Gastrocnemius medialis (tissue), 4 donors: ENCODE data around the gene GPALPP1. TPM values are rescaled to one million over a fixed set of nuclear protein-coding genes. Genes with fewer than 3 reads are reported as not detected.

Experiments
- ATAC-seq, 2 donors: fragments of 150-250 bp; one replicate each; pipeline ENCODE4 v1.9.1; 2016
- DNase-seq, 2 donors: peaks; one replicate each; pipeline ENCODE4 v3.0.0-alpha.2; 2019
- H3K27ac ChIP-seq, 4 donors: fragments of 200-600 bp; sonication (generic); 1 replicate in 1 of 4; 2 replicates in 3 of 4; pipeline ENCODE4 v1.5.1; 2016 to 2018; ENCODE audit warnings: mild to moderate bottlenecking in 2 of 4, moderate library complexity in 1 of 4
- H3K27me3 ChIP-seq, 3 donors: fragments of 200-600 bp; sonication (generic) in 2 of 3; 1 replicate in 1 of 3; 2 replicates in 2 of 3; pipeline versions ENCODE4 v1.5.1 to v1.6.0; 2016 to 2019; ENCODE audit warnings: mild to moderate bottlenecking in 1 of 3, moderate library complexity in 1 of 3
- H3K36me3 ChIP-seq, 2 donors: fragments of 200-600 bp; sonication (generic) in 1 of 2; one replicate each; pipeline ENCODE4 v1.5.1; 2017 to 2018
- H3K4me1 ChIP-seq, 2 donors: fragments of 200-600 bp; sonication (generic) in 1 of 2; one replicate each; pipeline ENCODE4 v1.5.1; 2016 to 2017; ENCODE audit warnings: mild to moderate bottlenecking in 2 of 2
- H3K4me3 ChIP-seq, 4 donors: fragments of 200-600 bp; sonication (generic) in 3 of 4; 1 replicate in 1 of 4; 2 replicates in 3 of 4; pipeline ENCODE4 v1.5.1; 2016 to 2019; ENCODE audit warnings: mild to moderate bottlenecking in 2 of 4
- H3K9me3 ChIP-seq, 3 donors: fragments of 200-600 bp; sonication (generic) in 2 of 3; 1 replicate in 1 of 3; 2 replicates in 2 of 3; pipeline ENCODE4 v1.5.1; 2016 to 2019
- POLR2A ChIP-seq, 2 donors: fragments of 450-650 bp; IDR thresholded peaks; one replicate each; pipeline ENCODE4 v1.6.1; 2017; ENCODE audit warnings: antibody characterized with exemption in 2 of 2, mild to moderate bottlenecking in 2 of 2, moderate library complexity in 2 of 2
- in situ Hi-C, 4 donors: fragments of 200-750 bp; cut with MboI; loops; one replicate each; pipeline versions ENCODE4 v1.15.0 to v1.8.0; 2017; ENCODE audit warnings: low sequenced_read_pairs in 4 of 4
- intact Hi-C: fragments of 100-400 bp; cut with DNase I; formaldehyde crosslinking; loops from one replicate; pipeline ENCODE4 v1.15.1; 2023; ENCODE audit warnings: low total_unique reads
- total RNA-seq, 4 donors: library from RNA; depleted of rRNA; stranded (reverse); fragments of >200 nt; gene quantifications; one replicate each; pipeline versions ENCODE4 v1.1.0 to v1.2.3, GENCODE V29; 2016
- TF ChIP-seq, protein P1 (sequence below), 5 experiments: fragments of 450-650 bp in 3 of 5; fragments of 200-600 bp in 2 of 5; sonication (generic) in 2 of 5; IDR thresholded peaks in 4 of 5; conservative IDR thresholded peaks in 1 of 5; 1 replicate in 4 of 5; 2 replicates in 1 of 5; pipeline ENCODE4 v1.5.1; 2016 to 2019; ENCODE audit warnings: antibody characterized with exemption in 5 of 5, mild to moderate bottlenecking in 3 of 5, moderate library complexity in 3 of 5

The GPALPP1 gene
- total RNA-seq, 4 donors from 2014 or later, result 6.4 to 16.2 (median 9.6) TPM

GRCh38 chr13:44955406-44955805 is 33.9 kb upstream of the GPALPP1 start:
- intact Hi-C loops, result no loop called here
- H3K9me3 ChIP-seq, result no peaks in the 10 kb centered on the region
- no peak overlapping the region for H3K4me3 ChIP-seq
- H3K27ac ChIP-seq, result no peak overlapping the region
- no peak for DNase-seq
- TF ChIP-seq POLR2A (IDR thresholded peaks at IDR 0.05), result no peak
- TF ChIP-seq, protein P1, sequence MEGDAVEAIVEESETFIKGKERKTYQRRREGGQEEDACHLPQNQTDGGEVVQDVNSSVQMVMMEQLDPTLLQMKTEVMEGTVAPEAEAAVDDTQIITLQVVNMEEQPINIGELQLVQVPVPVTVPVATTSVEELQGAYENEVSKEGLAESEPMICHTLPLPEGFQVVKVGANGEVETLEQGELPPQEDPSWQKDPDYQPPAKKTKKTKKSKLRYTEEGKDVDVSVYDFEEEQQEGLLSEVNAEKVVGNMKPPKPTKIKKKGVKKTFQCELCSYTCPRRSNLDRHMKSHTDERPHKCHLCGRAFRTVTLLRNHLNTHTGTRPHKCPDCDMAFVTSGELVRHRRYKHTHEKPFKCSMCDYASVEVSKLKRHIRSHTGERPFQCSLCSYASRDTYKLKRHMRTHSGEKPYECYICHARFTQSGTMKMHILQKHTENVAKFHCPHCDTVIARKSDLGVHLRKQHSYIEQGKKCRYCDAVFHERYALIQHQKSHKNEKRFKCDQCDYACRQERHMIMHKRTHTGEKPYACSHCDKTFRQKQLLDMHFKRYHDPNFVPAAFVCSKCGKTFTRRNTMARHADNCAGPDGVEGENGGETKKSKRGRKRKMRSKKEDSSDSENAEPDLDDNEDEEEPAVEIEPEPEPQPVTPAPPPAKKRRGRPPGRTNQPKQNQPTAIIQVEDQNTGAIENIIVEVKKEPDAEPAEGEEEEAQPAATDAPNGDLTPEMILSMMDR (IDR thresholded peaks at IDR 0.05 in 4 of 5, conservative IDR thresholded peaks at IDR 0.05 in 1 of 5), result no peak
- H3K36me3 ChIP-seq, result peaks cover 0 to 8% of the 10 kb centered on the region in 2 donors
- ATAC-seq, result no peak
- peaks cover 21 to 22% of the 10 kb centered on the region in 2 donors for H3K4me1 ChIP-seq
- in situ Hi-C loops, result loop anchor here in 3 of 4 donors (25.0 kb wide), 2 partner anchors 368 to 468 kb away; partner anchors contain the start of gene TSC22D1 (in 2 of the 3)
- H3K27me3 ChIP-seq, result no peaks in the 10 kb centered on the region

- no peak for DNase-seq
- Histone ChIP-seq H3K4me3 (no peak overlapping the region), H3K9me3 (peaks cover 0 to 10% (median 0%) of the 10 kb centered on the region in 3 donors), H3K27me3 (no peaks in the 10 kb centered on the region), H3K4me1 (peaks cover 0 to under 1% of the 10 kb centered on the region in 2 donors), H3K27ac (no peak overlapping the region), H3K36me3 (peaks cover 0 to 50% of the 10 kb centered on the region in 2 donors)
- TF ChIP-seq, protein P1 (IDR thresholded peaks at IDR 0.05 in 4 of 5, conservative IDR thresholded peaks at IDR 0.05 in 1 of 5), result no peak
- TF ChIP-seq POLR2A (IDR thresholded peaks at IDR 0.05), result no peak
- in situ Hi-C loops (loop anchor here in 3 of 4 donors (25.0 kb wide), 2 partner anchors 375 to 475 kb away; partner anchors contain the start of gene TSC22D1 (in 2 of the 3)), intact Hi-C loops (no loop called here)
- ATAC-seq, result no peak
Measured at GRCh38 chr13:44961997-44962396, 27.3 kb upstream of the GPALPP1 start.

- in situ Hi-C loops, result loop anchor here in 3 of 4 donors (5.0 to 25.0 kb wide), 3 partner anchors 381 to 486 kb away; partner anchors contain the start of gene TSC22D1 (in 2 of the 3)
- TF ChIP-seq, protein P1 (IDR thresholded peaks at IDR 0.05 in 4 of 5, conservative IDR thresholded peaks at IDR 0.05 in 1 of 5), result peak in 4 of 5 experiments; percentile 11 to 37 (median 20)
- TF ChIP-seq POLR2A (IDR thresholded peaks at IDR 0.05), result no peak
- peak overlapping the region; percentile 60 to 81 (median 79) for H3K27ac ChIP-seq
Measured at GRCh38 chr13:44967704-44968433, 21.5 kb upstream of the GPALPP1 start.

GRCh38 chr13:44968434-44968815 is 20.9 kb upstream of the GPALPP1 start:
- in situ Hi-C loops, result loop anchor here in 3 of 4 donors (5.0 to 25.0 kb wide), 3 partner anchors 381 to 486 kb away; partner anchors contain the start of gene TSC22D1 (in 2 of the 3)
- TF ChIP-seq, protein P1 (IDR thresholded peaks at IDR 0.05 in 4 of 5, conservative IDR thresholded peaks at IDR 0.05 in 1 of 5), result no peak
- TF ChIP-seq POLR2A (IDR thresholded peaks at IDR 0.05), result no peak
- no peak for ATAC-seq

More at GRCh38 chr13:44967704-44968433, 21.5 kb upstream of the GPALPP1 start:
- DNase-seq (no peak), ATAC-seq (peak; percentile 53 to 66)
- Histone ChIP-seq H3K36me3 (peaks cover 0 to 25% of the 10 kb centered on the region in 2 donors), H3K4me1 (peaks cover 31 to 40% of the 10 kb centered on the region in 2 donors), H3K4me3 (no peak overlapping the region), H3K9me3 (no peaks in the 10 kb centered on the region), H3K27me3 (no peaks in the 10 kb centered on the region)
- intact Hi-C loops, result loop anchor here (1.0 to 5.0 kb wide), 2 partner anchors 50 to 66 kb away; no protein-coding TSS in a partner anchor

More at GRCh38 chr13:44968434-44968815, 20.9 kb upstream of the GPALPP1 start:
- Histone ChIP-seq H3K4me1 (peaks cover 35 to 45% of the 10 kb centered on the region in 2 donors), H3K27ac (peak overlapping the region; percentile 60 to 81 (median 79)), H3K36me3 (peaks cover 0 to 20% of the 10 kb centered on the region in 2 donors), H3K9me3 (no peaks in the 10 kb centered on the region), H3K4me3 (no peak overlapping the region), H3K27me3 (no peaks in the 10 kb centered on the region)
- intact Hi-C loops, result loop anchor here (1.0 to 5.0 kb wide), 2 partner anchors 50 to 66 kb away; no protein-coding TSS in a partner anchor
- no peak for DNase-seq
